Measurements from ENCODE around the gene ITGA2B.
"Not testable (repeated sequence)": the region's sequence is repeated elsewhere in the genome, so short reads cannot be mapped to it uniquely, and the experiment has no call there.

The ITGA2B gene

DNA sequence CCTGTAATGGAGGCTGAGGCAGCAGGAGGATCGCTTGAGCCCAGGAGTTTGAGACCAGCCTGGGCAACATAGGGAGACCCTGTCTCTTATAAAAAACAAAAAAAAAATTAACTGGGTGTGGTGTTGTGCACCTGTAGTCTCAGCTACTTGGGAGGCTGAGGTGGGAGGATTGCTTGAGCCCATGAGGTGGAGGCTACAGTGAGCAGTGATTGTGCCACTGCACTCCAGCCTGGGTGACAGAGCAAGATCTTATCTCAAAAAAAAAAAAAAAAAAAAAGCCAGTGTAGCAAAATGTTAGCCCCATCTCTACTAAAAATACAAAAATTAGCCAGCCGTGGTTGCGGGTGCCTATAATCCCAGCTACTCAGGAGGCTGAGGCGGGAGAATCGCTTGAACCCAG, 59.2 kb downstream of the ITGA2B start:
- not testable (repeated sequence) for DNase-seq (ENCODE audit: low read depth, low spot score)

DNA sequence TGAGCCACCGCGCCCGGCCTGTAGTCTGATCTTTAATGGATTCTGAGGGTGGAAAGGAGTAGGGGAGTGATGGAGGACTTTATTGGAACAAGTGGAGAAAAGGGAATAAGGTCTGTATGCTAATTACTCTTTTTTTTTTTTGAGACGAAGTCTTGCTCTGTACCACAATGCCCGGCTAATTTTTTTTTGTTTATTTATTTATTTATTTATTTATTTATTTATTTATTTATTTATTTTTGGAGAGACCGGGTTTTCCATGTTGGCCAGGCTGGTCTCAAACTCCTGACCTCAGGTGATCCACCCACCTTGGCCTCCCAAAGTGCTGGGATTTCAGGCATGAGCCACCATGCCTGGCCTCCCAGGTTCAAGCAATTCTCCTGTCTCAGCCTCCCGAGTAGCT, 59.9 kb downstream of the ITGA2B start:
- DNase-seq (ENCODE audit: low read depth, low spot score), result not testable (repeated sequence)

DNA sequence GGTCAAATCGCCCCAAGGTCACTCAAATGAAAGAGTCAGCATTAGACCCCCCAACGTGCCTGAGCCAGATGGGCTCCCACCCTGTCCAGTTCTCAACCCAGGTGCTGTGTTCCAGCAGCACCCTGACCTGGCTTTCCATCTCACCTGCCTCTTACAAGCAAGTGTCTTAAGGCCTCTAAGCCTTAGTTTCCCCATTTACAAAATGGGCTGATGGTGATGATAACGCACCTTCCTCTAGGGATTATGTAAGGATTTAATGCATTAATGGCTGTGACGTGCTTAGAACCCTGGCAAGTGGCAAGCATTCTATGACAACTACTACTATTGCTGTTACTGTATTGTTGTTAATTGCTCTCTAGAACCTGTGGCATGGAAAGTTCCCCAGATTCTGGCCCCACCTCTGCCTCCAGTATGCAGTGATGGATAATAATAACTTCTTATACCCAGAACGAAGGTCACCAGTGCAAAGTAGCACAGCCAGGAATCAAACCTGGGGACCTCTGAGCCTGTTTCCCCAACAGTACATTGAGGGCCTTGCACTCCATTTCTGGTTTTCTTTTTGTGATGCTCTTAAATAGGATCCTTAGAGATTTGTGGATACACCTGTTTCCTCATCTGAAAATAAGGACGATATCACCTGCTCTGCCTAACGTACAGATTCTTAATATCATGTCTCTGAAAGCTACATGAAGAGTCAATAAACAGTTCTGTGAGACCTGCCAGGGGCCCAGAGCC, 61.6 kb downstream of the ITGA2B start:
- DNase-seq (ENCODE audit: low read depth, low spot score), result no peak

DNA sequence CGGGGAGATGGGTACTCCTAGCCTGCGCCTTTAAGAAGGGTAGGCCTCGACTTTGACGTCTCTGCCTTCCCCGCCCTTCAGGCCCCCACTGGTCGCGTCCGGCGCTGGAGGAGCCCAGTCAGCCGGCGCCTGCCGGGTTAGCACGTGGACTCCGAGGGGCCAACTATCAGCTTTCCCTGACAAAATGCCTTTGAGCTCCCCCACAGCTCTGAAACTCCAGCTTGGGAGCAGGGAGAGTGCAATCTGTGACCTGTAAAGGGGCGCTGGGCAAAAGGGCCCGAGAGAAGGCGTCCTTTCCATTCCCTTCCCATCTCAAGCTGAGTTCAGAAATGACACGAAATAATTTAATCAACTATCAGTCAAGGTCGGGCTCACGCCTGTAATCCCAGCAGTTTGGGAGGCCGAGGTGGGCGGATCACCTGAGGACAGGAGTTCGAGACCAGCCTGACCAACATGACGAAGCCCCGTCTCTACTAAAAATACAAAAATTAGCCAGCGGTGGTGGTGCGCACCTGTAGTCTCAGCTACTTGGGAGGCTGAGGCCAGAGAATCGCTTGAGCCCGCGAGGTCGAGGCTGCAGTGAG, 62.5 kb downstream of the ITGA2B start:
- DNase-seq (ENCODE audit: low read depth, low spot score), result peak; percentile 97

DNA sequence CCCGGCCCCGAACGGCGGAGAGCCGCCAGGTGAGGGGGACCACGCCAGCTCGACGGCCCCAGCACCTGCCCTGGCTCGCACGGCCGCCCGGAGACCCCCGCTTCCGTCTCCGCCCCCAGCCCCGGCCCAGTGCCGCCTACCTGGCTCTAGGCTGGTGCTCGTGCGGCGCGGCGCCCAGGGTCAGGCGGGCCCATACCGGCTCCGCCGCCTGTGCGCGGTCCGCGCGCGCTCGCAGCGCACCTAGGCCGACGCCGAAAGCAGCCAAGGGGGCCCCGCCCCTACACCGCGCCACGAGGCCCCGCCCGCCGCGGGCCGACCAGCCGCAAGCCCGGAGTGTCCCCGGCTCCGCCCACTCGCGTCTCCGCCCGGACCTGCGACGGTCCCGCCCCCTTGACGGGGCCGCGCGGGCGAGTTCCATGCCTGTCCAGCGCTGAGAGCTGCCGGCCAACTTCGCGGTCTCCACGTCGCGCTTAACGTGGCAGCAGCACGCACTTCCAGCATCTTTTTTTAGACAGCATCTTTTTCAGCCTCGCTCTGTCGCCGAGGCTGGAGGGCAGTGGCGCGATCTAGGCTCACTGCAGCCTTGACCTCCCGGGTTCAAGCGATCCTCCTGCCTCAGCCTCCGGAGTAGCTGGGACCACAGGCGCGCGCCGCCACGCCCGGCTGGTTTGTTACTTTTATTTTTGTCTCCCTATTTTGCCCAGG, 64.7 kb downstream of the ITGA2B start, which contains the start of gene SLC25A39:
Gene SLC25A39, minus strand, starts transcription at position 253 of the 705 bp plus-strand sequence. CDS start 1,261 bp downstream, outside the sequence.
- DNase-seq (ENCODE audit: low read depth, low spot score), result peak; percentile 94

DNA sequence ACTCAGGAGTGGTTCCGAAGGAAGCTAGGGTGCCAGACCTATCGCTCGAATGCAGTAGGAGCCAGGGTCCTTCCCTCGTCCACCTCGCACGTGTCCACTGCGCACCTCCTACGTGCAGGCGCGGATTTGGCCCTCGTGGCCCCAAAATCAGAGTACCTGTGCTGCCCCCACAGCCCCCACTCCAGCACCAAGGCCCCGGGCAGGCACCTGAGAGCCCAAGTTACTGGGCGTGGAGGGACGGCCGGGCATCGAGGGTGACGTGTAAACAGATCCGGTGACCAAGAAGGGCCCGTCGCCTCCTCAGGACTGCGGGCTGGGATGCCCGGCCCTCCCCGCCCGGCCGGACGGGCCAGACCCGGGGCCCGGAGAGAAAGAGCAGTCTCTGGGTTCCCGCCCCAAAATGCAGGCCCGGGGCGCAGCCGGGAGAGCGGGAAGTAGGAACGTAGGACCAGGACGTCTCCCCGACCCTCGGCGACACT, 65.3 kb downstream of the ITGA2B start:
- no peak for DNase-seq (ENCODE audit: low read depth, low spot score)

DNA sequence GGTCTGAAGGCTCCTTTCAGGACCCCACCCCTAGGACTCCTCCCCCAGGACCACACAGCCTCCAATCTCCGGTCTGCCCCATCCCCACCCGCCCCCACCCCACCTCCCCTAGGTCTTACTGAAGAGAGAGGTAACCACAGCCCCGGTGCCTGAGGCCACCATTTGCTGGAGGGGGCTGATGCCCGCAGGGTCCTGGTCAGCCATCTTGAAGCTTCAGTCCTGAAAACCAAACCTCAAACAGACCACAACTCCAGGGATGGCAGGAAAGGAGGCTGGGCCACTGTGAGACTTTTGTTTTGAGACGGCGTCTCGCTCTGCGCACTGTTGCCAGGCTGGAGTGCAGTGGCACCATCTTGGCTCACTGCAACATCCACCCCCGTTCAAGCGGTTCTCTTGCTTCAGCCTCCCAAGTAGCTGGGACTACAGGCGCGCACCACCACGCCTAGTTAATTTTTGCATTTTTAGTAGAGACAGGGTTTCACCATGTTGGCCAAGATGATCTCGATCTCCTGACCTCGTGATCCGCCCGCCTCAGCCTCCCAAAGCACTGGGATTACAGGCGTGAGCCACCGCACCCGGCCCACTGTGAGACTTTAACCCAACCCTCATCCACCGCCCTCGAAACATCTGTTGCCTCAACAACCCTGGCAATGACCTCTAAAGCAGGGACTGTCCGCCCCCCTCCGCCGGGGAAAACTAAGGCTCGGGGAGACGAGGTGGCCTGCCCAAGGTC, 65.9 kb downstream of the ITGA2B start:
- peak; percentile 32 for DNase-seq (ENCODE audit: low read depth, low spot score)

DNA sequence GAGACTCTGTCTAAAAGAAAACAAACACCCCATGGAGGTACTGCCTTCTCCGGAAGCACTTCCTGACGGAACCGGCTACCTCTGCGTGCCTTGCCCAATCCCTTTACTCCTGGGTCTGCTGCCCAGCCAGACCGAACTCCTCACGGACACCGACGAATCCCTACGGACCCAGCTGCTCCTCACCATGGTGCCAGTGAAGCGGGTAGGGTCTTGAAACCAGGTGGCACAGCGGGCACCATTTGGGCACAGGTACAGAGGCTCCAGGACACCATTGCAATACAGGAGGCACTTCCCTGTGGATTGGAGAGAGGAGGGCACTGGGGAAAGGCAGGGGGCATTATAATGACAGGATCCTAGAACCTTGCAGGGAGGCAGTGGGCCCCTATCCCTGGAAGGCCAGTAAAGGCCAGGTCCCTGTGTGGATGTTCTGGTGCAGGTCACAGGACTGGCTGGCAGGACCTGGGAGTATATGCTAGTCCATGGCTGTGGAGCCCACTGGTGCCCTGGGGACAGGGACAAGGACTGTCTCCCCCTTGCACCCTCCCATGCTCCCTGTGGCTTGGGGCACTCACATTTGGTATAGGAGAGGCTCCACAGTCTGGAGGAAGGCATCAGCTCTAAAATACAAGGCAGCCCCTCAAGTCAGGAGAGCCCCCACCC, 67.1 kb downstream of the ITGA2B start:
- DNase-seq (ENCODE audit: low read depth, low spot score), result no peak
